A549 treated with DMSO at 1 μM for 4 hours (cell line): ENCODE results near the gene KRT84. TPM values are rescaled to one million over a fixed set of nuclear protein-coding genes. Genes with fewer than 3 reads are reported as not detected.

ENCODE experiments used
- total RNA-seq: library from RNA; stranded (reverse); fragments of 200-300 nt; extraction: Qiagen RNA extraction; gene quantifications from 5 replicates; pipeline ENCODE4 v1.2.3, GENCODE V29; 2022; ENCODE audit warnings: low read depth

The KRT84 gene
- total RNA-seq, result not detected in 5 replicates

DNA sequence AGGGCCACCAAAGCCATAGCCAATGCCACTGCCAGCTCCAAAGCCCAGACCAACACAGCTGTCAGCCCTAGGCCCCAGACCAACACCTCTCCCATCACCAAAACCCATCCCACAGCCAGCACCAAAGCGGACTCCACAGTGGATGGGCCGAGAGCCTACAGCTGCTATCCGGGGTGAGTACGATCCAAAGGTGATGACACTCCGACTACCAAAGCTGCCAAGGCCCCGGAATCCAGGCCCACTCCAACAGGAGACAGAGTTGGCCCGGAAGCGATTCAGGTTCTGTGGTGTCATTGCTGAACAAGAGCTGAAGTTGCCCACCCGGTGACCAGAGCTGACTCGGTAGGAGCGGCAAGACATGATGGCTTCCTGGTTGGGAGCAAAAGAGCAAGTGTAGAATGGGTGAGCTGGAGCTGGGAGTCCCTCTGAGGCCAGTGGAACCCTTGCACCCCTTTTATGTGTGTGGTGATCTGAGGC, at the start of gene KRT84:
KRT84 (minus strand) TSS at position 427 of the 477 bp plus-strand sequence; CDS start at position 360, 67 bp downstream.

DNA sequence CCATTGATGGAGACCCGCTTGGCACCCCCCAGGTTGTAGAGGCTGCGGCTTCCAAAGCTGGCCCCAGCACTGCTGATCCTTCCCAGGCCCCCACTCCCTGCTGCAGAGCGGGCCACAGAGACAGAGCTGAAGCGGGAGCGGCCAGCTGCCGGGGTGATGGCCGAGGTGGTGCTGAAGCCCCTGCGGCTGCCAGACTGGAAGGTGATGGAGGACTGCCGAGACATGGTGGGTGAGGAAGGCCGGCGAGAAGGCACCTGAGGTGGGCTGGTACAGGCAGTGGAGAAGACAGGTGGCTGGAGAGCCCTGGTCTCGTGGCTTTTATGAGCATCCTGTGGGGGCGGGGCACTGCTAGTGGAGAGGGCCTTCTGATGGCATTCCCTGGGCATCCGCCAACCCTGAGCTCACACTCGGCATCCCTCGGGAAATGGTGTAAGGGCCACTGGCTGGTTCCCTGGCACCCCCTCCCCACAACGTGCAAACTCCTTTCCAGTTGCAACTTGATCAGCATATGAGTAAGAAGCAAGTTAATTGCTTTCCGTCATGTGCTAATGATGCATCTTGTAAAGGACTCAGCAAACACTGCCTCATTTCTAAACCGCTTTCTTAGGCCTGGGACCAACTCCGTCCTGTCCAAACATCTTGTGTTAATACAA, 48.8 kb upstream of the KRT84 start, which contains the start of gene KRT75:
KRT75 (minus strand) TSS at position 291 of the 653 bp plus-strand sequence; CDS start at position 224, 67 bp downstream.

DNA sequence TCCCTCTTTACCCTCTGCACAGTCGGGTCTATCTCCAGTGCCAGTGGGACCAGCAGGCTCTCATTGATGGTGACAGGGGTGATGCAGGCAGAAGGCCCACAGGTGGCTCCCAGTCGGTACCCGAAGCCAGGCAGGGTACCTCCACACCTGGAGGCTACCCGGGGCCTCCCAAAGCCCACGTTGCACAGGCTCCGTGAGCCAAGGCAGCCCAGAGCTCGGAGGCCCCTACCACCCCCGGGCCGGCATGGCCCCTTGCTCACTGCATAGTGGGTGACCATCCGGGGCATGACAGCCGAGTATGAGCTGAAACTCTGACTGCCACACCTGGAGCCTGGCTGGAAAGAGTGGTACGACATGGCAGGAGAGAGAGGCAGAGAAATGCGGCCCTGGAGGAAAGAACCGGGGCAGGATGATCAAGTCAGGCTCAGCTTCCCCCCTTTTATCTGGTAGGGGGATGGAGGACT, 20.5 kb upstream of the KRT84 start, which contains the start of gene KRT82:
KRT82 (minus strand) TSS at position 414 of the 464 bp plus-strand sequence; CDS start at position 356, 58 bp downstream.

DNA sequence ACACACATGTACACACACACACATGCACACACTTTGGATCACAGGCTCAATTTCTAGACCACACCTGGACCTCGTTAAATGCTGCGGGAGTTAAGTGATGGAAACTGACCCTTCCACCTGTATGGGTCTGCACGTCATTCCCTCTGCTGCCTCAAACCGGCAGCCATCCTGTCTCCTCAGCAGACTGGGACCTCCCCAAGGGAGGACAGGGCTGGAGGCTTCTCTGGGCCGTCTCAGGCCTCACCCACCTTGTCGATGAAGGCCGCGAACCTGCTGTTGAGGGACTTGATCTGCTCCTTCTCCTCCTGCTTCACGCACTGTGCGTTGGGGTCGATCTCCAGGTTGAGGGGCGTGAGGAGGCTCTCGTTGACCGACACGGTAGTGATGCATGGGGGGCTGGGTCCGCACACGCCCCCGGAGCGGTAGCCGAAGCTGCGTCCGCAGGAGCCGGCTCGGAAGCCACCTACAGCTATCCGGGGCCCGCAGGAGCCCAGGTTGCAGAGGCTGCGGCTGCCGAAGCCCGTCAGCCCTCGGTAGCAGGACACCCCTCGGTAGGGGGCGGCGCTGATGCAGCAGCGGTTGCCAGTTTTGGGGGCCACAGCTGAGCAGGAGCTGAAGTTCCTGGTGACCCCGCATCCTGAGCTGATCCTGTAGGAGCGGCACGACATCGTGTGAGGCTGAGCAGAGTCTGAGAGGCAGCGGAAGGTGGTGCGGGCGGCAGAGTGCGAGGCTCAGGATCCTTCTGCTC, 18.5 kb downstream of the KRT84 start, which contains the start of gene KRT85:
KRT85 (minus strand) TSS at position 744 of the 748 bp plus-strand sequence; CDS start at position 668, 76 bp downstream.

Other genes with a start within 250 kb of the KRT84 start
- 53.8 to 71.0 TPM (median 63.0 TPM) in 5 replicates for gene KRT80, start 193.6 kb downstream of the KRT84 start, total RNA-seq
- gene KRT7, start 152.4 kb downstream of the KRT84 start, total RNA-seq, result 3,808 to 4,352 TPM (median 4,043 TPM) in 5 replicates
- gene KRT86, start 111.0 kb downstream of the KRT84 start, total RNA-seq, result 30.3 to 41.6 TPM (median 35.7 TPM) in 5 replicates
- 2,993 to 3,705 TPM (median 3,273 TPM) in 5 replicates for gene KRT81, start 94.1 kb downstream of the KRT84 start, total RNA-seq
- gene KRT83, start 64.3 kb downstream of the KRT84 start, total RNA-seq, result 3.0 to 5.4 TPM (median 4.8 TPM) in 5 replicates
- gene KRT85, start 18.2 kb downstream of the KRT84 start, total RNA-seq, result not detected in 5 replicates
- not detected in 5 replicates for gene KRT82, start 20.7 kb upstream of the KRT84 start, total RNA-seq
- 0.12 to 0.26 TPM (median 0.18 TPM) in 5 replicates for gene KRT75, start 48.7 kb upstream of the KRT84 start, total RNA-seq
- gene KRT6B, start 66.5 kb upstream of the KRT84 start, total RNA-seq, result 0.08 TPM in 1 of 5 replicates, not detected in the others
- gene KRT6C, start 88.2 kb upstream of the KRT84 start, total RNA-seq, result not detected in 5 replicates
- gene KRT6A, start 107.6 kb upstream of the KRT84 start, total RNA-seq, result 0.18 to 0.52 TPM (median 0.24 TPM) in 5 replicates
- 0.11 to 0.47 TPM (median 0.18 TPM) in 5 replicates for gene KRT5, start 134.7 kb upstream of the KRT84 start, total RNA-seq
- not detected in 5 replicates for gene KRT71, start 167.5 kb upstream of the KRT84 start, total RNA-seq
- gene KRT74, start 188.2 kb upstream of the KRT84 start, total RNA-seq, result not detected in 5 replicates
- gene KRT72, start 215.8 kb upstream of the KRT84 start, total RNA-seq, result not detected in 5 replicates
- gene KRT73, start 232.9 kb upstream of the KRT84 start, total RNA-seq, result not detected in 5 replicates